Measurements from ENCODE around the gene CC2D2A.

Gene CC2D2A

GRCh38 chr4:15479089-15479912 lies 9.6 kb downstream of the CC2D2A start:
- H3K4me3 ChIP-seq (ENCODE audit: low read length): no peak overlapping the region
- 0 out of 2 replicates have a peak, but pooled peaks cover 2% of the 10 kb centered on the region for H3K4me1 ChIP-seq (ENCODE audit: control insufficient read depth, low read length)
- no peaks in the 10 kb centered on the region for H3F3A ChIP-seq (ENCODE audit: control insufficient read depth, insufficient read depth)
- no peaks in the 10 kb centered on the region for H3K36me3 ChIP-seq (ENCODE audit: control insufficient read depth, low read length)
- no peaks in the 10 kb centered on the region for H4K20me1 ChIP-seq (ENCODE audit: control insufficient read depth, insufficient read depth, low read depth, low read length)
- no peak for TF ChIP-seq EZH2phosphoT487 (IDR thresholded peaks at IDR 0.05; ENCODE audit: borderline replicate concordance, low read length)
- TF ChIP-seq CTCF (IDR thresholded peaks at IDR 0.05; ENCODE audit: low read depth, low read length, poor library complexity, severe bottlenecking): peak; percentile 64
- H3K79me2 ChIP-seq (ENCODE audit: control insufficient read depth, low read length): no peaks in the 10 kb centered on the region
- H3K9me3 ChIP-seq (ENCODE audit: control insufficient read depth, insufficient read depth, low read length): no peaks in the 10 kb centered on the region
- H3K9me2 ChIP-seq (replicated peaks; ENCODE audit: control insufficient read depth, low read length): no peaks in the 10 kb centered on the region
- H3K27ac ChIP-seq (ENCODE audit: low read depth, low read length): no peak overlapping the region
- H3K27me3 ChIP-seq (ENCODE audit: control insufficient read depth, low read length): no peaks in the 10 kb centered on the region
- H3K4me2 ChIP-seq (ENCODE audit: low read length): no peak overlapping the region

- H3K27ac ChIP-seq (ENCODE audit: low read depth, low read length): no peak overlapping the region
- H3K79me2 ChIP-seq (ENCODE audit: control insufficient read depth, low read length): no peaks in the 10 kb centered on the region
- H3K4me1 ChIP-seq (ENCODE audit: control insufficient read depth, low read length): 0 out of 2 replicates have a peak, but pooled peaks cover 2% of the 10 kb centered on the region
- no peak overlapping the region for H3K4me2 ChIP-seq (ENCODE audit: low read length)
- no peaks in the 10 kb centered on the region for H3K27me3 ChIP-seq (ENCODE audit: control insufficient read depth, low read length)
- H3F3A ChIP-seq (ENCODE audit: control insufficient read depth, insufficient read depth): no peaks in the 10 kb centered on the region
- H3K9me3 ChIP-seq (ENCODE audit: control insufficient read depth, insufficient read depth, low read length): no peaks in the 10 kb centered on the region
- TF ChIP-seq EZH2phosphoT487 (IDR thresholded peaks at IDR 0.05; ENCODE audit: borderline replicate concordance, low read length) (no peak), CTCF (IDR thresholded peaks at IDR 0.05; ENCODE audit: low read depth, low read length, poor library complexity, severe bottlenecking) (no peak)
- no peaks in the 10 kb centered on the region for H3K9me2 ChIP-seq (replicated peaks; ENCODE audit: control insufficient read depth, low read length)
- no peak overlapping the region for H3K4me3 ChIP-seq (ENCODE audit: low read length)
- no peaks in the 10 kb centered on the region for H4K20me1 ChIP-seq (ENCODE audit: control insufficient read depth, insufficient read depth, low read depth, low read length)
- H3K36me3 ChIP-seq (ENCODE audit: control insufficient read depth, low read length): no peaks in the 10 kb centered on the region
Observed at GRCh38 chr4:15479913-15480185, 10.2 kb downstream of the CC2D2A start.

- H3K27me3 ChIP-seq (ENCODE audit: control insufficient read depth, low read length): no peaks in the 10 kb centered on the region
- H3K79me2 ChIP-seq (ENCODE audit: control insufficient read depth, low read length): no peaks in the 10 kb centered on the region
- no peaks in the 10 kb centered on the region for H3F3A ChIP-seq (ENCODE audit: control insufficient read depth, insufficient read depth)
- H3K36me3 ChIP-seq (ENCODE audit: control insufficient read depth, low read length): no peaks in the 10 kb centered on the region
- TF ChIP-seq EZH2phosphoT487 (IDR thresholded peaks at IDR 0.05; ENCODE audit: borderline replicate concordance, low read length): no peak
- no peak for TF ChIP-seq CTCF (IDR thresholded peaks at IDR 0.05; ENCODE audit: low read depth, low read length, poor library complexity, severe bottlenecking)
- H3K4me1 ChIP-seq (ENCODE audit: control insufficient read depth, low read length): no peaks in the 10 kb centered on the region
- no peaks in the 10 kb centered on the region for H4K20me1 ChIP-seq (ENCODE audit: control insufficient read depth, insufficient read depth, low read depth, low read length)
- H3K9me3 ChIP-seq (ENCODE audit: control insufficient read depth, insufficient read depth, low read length): no peaks in the 10 kb centered on the region
- no peak overlapping the region for H3K4me2 ChIP-seq (ENCODE audit: low read length)
- no peak overlapping the region for H3K4me3 ChIP-seq (ENCODE audit: low read length)
- no peak overlapping the region for H3K27ac ChIP-seq (ENCODE audit: low read depth, low read length)
- H3K9me2 ChIP-seq (replicated peaks; ENCODE audit: control insufficient read depth, low read length): no peaks in the 10 kb centered on the region
Observed at GRCh38 chr4:15481961-15482745, 12.5 kb downstream of the CC2D2A start.

Measured in DOHH2 (cell line).